D721Med (cell line): ENCODE data around the gene LONRF3.
A peak's percentile ranks its signal among the peaks of the same experiment; 100 is the strongest.
"Not testable (repeated sequence)": the region's sequence is repeated elsewhere in the genome, so short reads cannot be mapped to it uniquely, and the experiment has no call there.

Experiments
- DNase-seq: peaks from one replicate; pipeline ENCODE4 v3.0.0; 2011; ENCODE audit warnings: low spot score; ENCODE audit not compliant: insufficient read length
- FAIRE-seq: peaks from 2 replicates; lab custom pipeline; 2011; peaks lifted over from hg19 to GRCh38; lab: Jason Lieb, UNC
- TF ChIP-seq, protein P1 (sequence below): IDR thresholded peaks from 2 replicates; pipeline ENCODE4 v1.5.1; 2012; ENCODE audit warnings: mild to moderate bottlenecking, control low read depth; ENCODE audit not compliant: insufficient read depth; ENCODE audit errors: missing control alignments

Gene LONRF3

GRCh38 chrX:118983513-118983912 is 9.1 kb downstream of the LONRF3 start:
- no peak for FAIRE-seq
- TF ChIP-seq, protein P1, sequence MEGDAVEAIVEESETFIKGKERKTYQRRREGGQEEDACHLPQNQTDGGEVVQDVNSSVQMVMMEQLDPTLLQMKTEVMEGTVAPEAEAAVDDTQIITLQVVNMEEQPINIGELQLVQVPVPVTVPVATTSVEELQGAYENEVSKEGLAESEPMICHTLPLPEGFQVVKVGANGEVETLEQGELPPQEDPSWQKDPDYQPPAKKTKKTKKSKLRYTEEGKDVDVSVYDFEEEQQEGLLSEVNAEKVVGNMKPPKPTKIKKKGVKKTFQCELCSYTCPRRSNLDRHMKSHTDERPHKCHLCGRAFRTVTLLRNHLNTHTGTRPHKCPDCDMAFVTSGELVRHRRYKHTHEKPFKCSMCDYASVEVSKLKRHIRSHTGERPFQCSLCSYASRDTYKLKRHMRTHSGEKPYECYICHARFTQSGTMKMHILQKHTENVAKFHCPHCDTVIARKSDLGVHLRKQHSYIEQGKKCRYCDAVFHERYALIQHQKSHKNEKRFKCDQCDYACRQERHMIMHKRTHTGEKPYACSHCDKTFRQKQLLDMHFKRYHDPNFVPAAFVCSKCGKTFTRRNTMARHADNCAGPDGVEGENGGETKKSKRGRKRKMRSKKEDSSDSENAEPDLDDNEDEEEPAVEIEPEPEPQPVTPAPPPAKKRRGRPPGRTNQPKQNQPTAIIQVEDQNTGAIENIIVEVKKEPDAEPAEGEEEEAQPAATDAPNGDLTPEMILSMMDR: no peak
- DNase-seq: no peak

DNA sequence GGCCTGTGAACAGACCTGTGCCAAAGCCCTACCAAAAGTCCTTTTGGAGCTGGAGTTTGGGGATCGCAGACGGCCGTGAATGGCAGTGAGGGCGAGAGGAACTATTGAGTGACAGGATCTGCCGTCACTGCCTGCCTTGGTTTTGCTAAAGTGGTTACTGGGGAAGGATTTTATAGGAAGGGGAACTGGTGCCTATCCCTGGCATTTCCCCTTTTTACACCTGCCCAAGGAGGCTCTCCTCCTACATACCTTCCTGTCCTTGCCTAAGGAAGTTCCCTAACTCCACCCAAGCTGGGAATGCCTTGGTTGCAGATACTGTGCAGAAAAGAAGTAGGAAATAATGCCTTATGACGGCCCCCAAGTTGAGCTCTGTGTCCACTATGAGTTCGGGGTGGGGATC is 14.5 kb downstream of the LONRF3 start:
- TF ChIP-seq, protein P1: no peak
- FAIRE-seq: no peak

GRCh38 chrX:118989886-118990285 is 15.5 kb downstream of the LONRF3 start:
- TF ChIP-seq, protein P1: no peak
- no peak for FAIRE-seq

More for the DNA sequence above, 14.5 kb downstream of the LONRF3 start:
- no peak for DNase-seq

DNA sequence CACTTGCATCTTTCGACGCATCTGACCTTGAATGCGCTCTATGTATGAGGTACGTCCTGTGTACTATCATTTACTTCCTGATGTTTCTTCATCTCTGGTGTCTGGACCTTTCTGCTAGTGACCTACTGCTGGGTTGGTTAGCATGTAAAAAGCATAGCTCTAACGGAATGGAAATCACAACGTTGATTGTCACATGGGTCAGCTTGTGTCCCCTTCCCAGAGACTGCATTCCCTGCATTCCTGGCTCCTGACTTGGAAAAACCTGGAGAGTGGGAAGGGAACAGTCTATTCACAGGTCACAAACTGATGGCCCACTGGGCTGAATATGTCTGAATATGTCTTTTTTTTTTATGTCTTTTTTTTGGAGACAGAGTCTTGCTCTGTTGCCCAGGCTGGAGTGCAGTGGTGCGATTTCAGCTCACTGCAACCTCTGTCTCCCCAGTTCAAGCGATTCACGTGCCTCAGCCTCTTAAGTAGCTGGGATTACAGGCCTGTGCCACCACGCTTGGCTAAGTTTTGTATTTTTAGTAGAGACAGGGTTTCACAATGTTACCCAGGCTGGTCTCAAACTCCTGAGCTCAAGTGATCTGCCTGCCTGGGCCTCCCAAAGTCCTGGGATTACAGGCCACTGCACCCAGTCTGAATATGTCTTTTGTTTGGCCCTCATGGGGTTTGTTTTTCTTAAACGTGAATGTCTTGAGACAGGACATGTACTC is 16.3 kb downstream of the LONRF3 start:
- TF ChIP-seq, protein P1: no peak
- FAIRE-seq (no peak), DNase-seq (no peak)

More at GRCh38 chrX:118989886-118990285, 15.5 kb downstream of the LONRF3 start:
- DNase-seq: no peak

DNA sequence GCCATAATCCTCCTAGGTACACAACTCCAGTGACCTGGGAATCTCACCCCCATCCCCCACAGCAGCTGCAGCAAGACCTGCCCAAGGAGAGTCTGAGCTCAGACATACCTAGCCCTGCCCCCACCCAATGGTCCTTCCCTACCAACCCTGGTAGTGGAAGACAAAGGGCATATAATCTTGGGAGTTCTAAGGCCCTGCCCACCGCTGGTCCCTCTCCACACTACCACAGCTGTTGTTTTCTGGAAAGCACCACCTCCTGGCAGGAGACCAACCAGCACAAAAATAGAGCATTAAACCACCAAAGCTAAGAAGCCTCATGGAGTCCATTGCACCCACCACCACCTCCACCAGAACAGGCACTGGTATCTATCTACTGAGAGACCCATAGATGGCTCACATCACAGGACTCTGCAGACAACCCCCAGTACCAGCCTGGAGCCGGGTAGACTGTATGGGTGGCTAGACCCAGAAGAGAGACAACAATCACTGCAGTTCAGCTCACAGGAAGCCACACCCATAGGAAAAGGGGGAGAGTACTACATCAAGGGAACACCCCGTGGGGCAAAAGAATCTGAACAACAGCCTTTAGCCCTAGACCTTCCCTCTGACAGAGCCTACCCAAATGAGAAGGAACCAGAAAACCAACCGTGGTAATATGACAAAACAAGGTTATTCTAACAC is 18.2 kb downstream of the LONRF3 start:
- not testable (repeated sequence) for DNase-seq, FAIRE-seq

- TF ChIP-seq, protein P1: no peak
- DNase-seq (no peak), FAIRE-seq (no peak)
Measured at GRCh38 chrX:119003462-119003861, 29.0 kb downstream of the LONRF3 start.

DNA sequence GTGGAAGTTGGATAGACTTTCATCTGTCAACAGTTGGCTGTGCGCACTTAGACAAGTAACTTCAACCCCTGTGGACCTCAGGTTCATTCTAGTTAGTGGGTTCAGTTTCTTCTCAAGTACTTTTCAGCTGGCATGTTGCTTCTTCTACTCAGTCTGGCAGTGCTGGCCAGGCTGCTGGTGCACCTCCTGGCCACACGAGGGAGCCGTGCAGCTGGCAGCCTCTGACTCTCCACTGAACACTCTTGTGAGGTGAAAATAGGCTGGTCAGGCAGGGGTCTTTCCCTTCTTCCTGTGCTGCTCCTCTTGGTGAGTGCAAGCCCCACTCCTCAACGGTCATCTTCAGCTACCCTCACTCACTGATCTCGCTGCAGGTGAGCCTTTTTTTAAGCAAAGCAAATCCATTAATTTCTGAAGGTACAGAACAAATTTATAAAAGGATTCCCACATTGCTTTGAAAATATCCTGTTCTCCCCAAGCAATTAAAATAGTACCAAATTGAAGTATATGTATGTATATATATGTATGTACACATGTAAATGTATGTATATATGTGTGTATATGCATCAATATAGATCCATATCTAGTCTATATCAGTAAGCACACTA is 30.6 kb downstream of the LONRF3 start:
- TF ChIP-seq, protein P1: peak; percentile 60
- FAIRE-seq (peak; percentile 21), DNase-seq (peak; percentile 31)
